CD4-positive, alpha-beta T cell (primary cell): Measurements from ENCODE around the gene GRIN3A. TPM values are rescaled to one million over a fixed set of nuclear protein-coding genes. Genes with fewer than 3 reads are reported as not detected.
A peak's percentile ranks its signal among the peaks of the same experiment; 100 is the strongest.
"Not testable (repeated sequence)": the region's sequence is repeated elsewhere in the genome, so short reads cannot be mapped to it uniquely, and the experiment has no call there.

ENCODE experiments used
- ATAC-seq: fragments of 200-7000 bp; cut with Tn5 transposase; one replicate; pipeline ENCODE4 v1.10.0; 2022; ENCODE audit warnings: mild to moderate bottlenecking; ENCODE audit not compliant: poor library complexity
- CTCF ChIA-PET: fragments of 350-600 bp; sonication (Branson Sonifier 250); formaldehyde crosslinking; loops from one replicate; lab custom pipeline; 2021; ENCODE audit warnings: antibody characterized with exemption, inconsistent platforms; lab: Charles Lee
- POLR2A ChIA-PET: fragments of 350-600 bp; sonication (Branson Sonifier 250); formaldehyde crosslinking; loops from one replicate; lab custom pipeline; 2021; ENCODE audit warnings: antibody characterized with exemption, inconsistent platforms; lab: Charles Lee
- DNase-seq, 14 experiments: peaks; one replicate each; pipeline ENCODE4 v3.0.0-alpha.2; 2013 to 2020; ENCODE audit warnings: mixed read lengths in 2 of 14
- H3K27ac ChIP-seq, 2 donors: one replicate each; pipeline versions ENCODE4 v1.5.1 to v1.7.0; 2013; ENCODE audit warnings: low read length in 2 of 2, low read depth in 1 of 2, mild to moderate bottlenecking in 1 of 2
- H3K27me3 ChIP-seq, 2 experiments: 1 replicate in 1 of 2; 2 replicates in 1 of 2; pipeline versions ENCODE4 v1.6.1 to v1.7.0; 2013; ENCODE audit warnings: low read length in 2 of 2, control low read depth in 1 of 2, mild to moderate bottlenecking in 1 of 2, moderate library complexity in 1 of 2; ENCODE audit not compliant: insufficient read depth in 2 of 2, control insufficient read depth in 1 of 2
- H3K36me3 ChIP-seq: one replicate; pipeline ENCODE4 v1.6.1; 2013; ENCODE audit warnings: low read length, control low read depth; ENCODE audit not compliant: insufficient read depth
- H3K4me1 ChIP-seq: one replicate; pipeline ENCODE4 v1.6.1; 2013; ENCODE audit warnings: low read length, control low read depth; ENCODE audit not compliant: insufficient read depth
- H3K4me3 ChIP-seq: one replicate; pipeline ENCODE4 v1.5.1; 2013; ENCODE audit warnings: mild to moderate bottlenecking, low read length, moderate library complexity
- H3K9me3 ChIP-seq, 2 experiments: 1 replicate in 1 of 2; 2 replicates in 1 of 2; pipeline versions ENCODE4 v1.6.1 to v1.7.0; 2013; ENCODE audit warnings: low read length in 2 of 2, mild to moderate bottlenecking in 2 of 2, control low read depth in 1 of 2, moderate library complexity in 1 of 2; ENCODE audit not compliant: control insufficient read depth in 1 of 2, insufficient read depth in 1 of 2
- H3K27ac Mint-ChIP-seq: one replicate; pipeline ENCODE4 v1.8.0; 2020; ENCODE audit warnings: mixed read lengths
- H3K27me3 Mint-ChIP-seq: one replicate; pipeline ENCODE4 v1.8.0; 2021; ENCODE audit warnings: mixed read lengths
- H3K36me3 Mint-ChIP-seq: one replicate; pipeline ENCODE4 v1.8.0; 2021; ENCODE audit warnings: low read depth, mixed read lengths
- H3K4me1 Mint-ChIP-seq: one replicate; pipeline ENCODE4 v1.8.0; 2021; ENCODE audit warnings: low read depth, mixed read lengths
- H3K4me3 Mint-ChIP-seq: one replicate; pipeline ENCODE4 v1.8.0; 2020; ENCODE audit warnings: mild to moderate bottlenecking, mixed read lengths
- H3K9me3 Mint-ChIP-seq: one replicate; pipeline ENCODE4 v1.8.0; 2020; ENCODE audit warnings: mixed read lengths
- intact Hi-C, 2 experiments: fragments of 100-400 bp; cut with DNase I in 1 of 2; cut with micrococcal nuclease in 1 of 2; formaldehyde crosslinking; loops; one replicate each; pipeline versions ENCODE4 v1.15.1 to v1.9.0; 2023 to 2025; cut with DNase I, micrococcal nuclease
- total RNA-seq, 174 experiments: library from RNA in 2 of 174; stranded (reverse) in 2 of 174; gene quantifications; one replicate each; pipeline ENCODE4 v1.2.3 and lab custom pipeline; 2021 to 2026
- TF ChIP-seq, protein P1 (sequence below): fragments of 200-600 bp; IDR thresholded peaks from one replicate; pipeline ENCODE4 v1.8.0; 2022; ENCODE audit warnings: antibody characterized with exemption, mild to moderate bottlenecking

Gene GRIN3A
- total RNA-seq, 2 experiments from 2014 or later, result 0.03 TPM; not detected in 1

DNA sequence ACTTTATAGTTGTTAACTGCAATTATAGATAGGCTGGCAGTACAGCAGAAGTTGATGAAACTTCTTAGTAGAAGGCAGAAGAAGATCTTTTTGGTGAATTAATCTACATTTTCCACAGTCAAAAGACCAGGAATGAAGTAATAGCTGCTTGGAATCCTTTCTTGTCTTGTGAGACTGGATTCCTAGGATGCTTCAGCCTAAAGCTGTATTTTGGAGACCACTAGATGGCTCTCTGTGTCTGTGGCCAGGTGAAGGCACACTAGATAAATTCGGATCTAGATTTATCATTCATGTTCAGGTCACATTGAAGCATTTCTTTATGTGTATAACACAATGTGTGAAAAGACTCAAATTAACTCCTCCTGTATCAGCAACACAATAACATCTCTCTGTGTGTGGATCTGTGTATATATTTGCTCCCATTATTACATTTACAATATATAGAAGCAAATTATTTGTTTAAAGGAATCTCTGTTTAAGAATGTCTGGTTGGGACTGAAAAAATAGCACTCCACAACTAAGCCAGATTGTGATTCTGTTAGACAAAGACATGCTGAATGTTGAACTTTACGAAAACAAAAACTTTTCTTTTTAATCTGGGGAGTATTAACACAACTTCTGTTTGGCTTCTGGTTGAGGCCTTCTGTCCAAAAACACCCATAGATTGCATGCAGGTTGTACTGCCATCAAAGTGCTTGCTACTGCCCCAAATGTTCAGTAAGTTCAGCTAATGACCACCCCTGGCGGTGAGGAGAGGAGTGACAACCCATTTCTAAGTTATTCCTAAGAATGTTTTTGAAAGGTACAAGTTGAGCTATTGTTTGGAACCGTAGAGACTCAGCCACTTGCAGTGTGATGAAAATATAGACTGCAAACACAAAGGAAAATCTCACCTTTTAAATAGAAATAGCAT, 10.6 kb downstream of the GRIN3A start:
- intact Hi-C loops, result loop anchor here in 1 of 2 experiments (10.0 kb wide), 1 partner anchor 263 kb away; no protein-coding TSS in a partner anchor

DNA sequence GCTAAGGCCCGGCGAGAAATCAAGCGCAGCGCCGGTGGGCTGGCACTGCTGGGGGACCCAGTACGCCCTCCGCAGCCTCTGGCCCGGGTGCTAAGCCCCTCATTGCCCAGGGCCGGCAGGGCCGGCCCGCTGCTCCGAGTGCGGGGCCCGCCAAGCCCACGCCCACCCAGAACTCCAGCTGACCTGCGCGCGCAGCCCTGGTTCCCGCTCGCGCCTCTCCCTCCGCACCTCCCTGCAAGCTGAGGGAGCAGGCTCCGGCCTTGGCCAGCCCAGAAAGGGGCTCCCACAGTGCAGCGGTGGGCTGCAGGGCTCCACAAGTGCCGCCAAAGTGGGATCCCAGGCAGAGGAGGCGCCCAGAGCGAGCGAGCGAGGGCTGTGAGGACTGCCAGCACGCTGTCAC, 14.2 kb downstream of the GRIN3A start:
- H3K4me3 Mint-ChIP-seq, H3K27ac ChIP-seq, H3K4me3 ChIP-seq, H3K4me1 Mint-ChIP-seq, ATAC-seq, H3K27me3 ChIP-seq, H3K4me1 ChIP-seq, H3K9me3 Mint-ChIP-seq, DNase-seq, H3K36me3 ChIP-seq, H3K9me3 ChIP-seq, H3K27ac Mint-ChIP-seq, H3K36me3 Mint-ChIP-seq, H3K27me3 Mint-ChIP-seq, POLR2A ChIA-PET, CTCF ChIA-PET: not testable (repeated sequence)
- intact Hi-C loops, result loop anchor here in 1 of 2 experiments (10.0 kb wide), 1 partner anchor 259 kb away; no protein-coding TSS in a partner anchor

More for the DNA sequence above, 10.6 kb downstream of the GRIN3A start:
- Histone ChIP-seq H3K27ac (no peak overlapping the region), H3K4me3 (no peak overlapping the region), H3K27me3 (peaks cover 0 to 4% of the 10 kb centered on the region in 2 experiments), H3K4me1 (no peaks in the 10 kb centered on the region), H3K36me3 (no peaks in the 10 kb centered on the region), H3K9me3 (no peaks in the 10 kb centered on the region)
- CTCF ChIA-PET, result no interaction called here
- no peaks in the 10 kb centered on the region for H3K4me1 Mint-ChIP-seq
- no peak overlapping the region for H3K4me3 Mint-ChIP-seq
- DNase-seq, result peak in 4 of 14 experiments; percentile 7 to 36 (median 16)
- H3K36me3 Mint-ChIP-seq, result no peaks in the 10 kb centered on the region
- POLR2A ChIA-PET, result no interaction called here
- TF ChIP-seq, protein P1, sequence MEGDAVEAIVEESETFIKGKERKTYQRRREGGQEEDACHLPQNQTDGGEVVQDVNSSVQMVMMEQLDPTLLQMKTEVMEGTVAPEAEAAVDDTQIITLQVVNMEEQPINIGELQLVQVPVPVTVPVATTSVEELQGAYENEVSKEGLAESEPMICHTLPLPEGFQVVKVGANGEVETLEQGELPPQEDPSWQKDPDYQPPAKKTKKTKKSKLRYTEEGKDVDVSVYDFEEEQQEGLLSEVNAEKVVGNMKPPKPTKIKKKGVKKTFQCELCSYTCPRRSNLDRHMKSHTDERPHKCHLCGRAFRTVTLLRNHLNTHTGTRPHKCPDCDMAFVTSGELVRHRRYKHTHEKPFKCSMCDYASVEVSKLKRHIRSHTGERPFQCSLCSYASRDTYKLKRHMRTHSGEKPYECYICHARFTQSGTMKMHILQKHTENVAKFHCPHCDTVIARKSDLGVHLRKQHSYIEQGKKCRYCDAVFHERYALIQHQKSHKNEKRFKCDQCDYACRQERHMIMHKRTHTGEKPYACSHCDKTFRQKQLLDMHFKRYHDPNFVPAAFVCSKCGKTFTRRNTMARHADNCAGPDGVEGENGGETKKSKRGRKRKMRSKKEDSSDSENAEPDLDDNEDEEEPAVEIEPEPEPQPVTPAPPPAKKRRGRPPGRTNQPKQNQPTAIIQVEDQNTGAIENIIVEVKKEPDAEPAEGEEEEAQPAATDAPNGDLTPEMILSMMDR, result peak; percentile 47
- H3K27me3 Mint-ChIP-seq, result peaks cover 10% of the 10 kb centered on the region
- no peak for ATAC-seq
- no peaks in the 10 kb centered on the region for H3K9me3 Mint-ChIP-seq
- no peak overlapping the region for H3K27ac Mint-ChIP-seq

DNA sequence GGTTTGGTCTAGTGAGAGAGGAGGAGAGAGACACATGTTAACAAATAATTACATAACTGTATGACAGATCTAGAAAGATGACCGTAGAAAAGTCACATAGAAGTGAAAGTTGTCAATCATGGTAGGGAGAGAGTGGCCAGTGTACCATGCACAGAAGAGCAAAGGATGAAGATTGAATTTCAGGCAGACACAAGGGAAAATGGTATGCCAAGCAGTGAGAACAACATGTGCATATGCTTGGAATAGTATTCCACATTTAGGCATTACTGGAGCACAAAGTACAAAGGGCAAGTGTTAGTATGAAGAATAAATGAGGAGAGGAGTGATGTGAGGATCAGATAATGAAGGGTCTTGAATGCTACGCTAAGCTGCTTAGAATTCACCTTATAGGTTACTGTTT, 20.3 kb downstream of the GRIN3A start:
- H3K27me3 Mint-ChIP-seq, result peaks cover 19% of the 10 kb centered on the region
- CTCF ChIA-PET, result no interaction called here
- Histone ChIP-seq H3K27me3 (no peaks in the 10 kb centered on the region), H3K4me3 (no peak overlapping the region), H3K4me1 (no peaks in the 10 kb centered on the region), H3K36me3 (no peaks in the 10 kb centered on the region), H3K9me3 (no peaks in the 10 kb centered on the region), H3K27ac (no peak overlapping the region)
- H3K36me3 Mint-ChIP-seq, result no peaks in the 10 kb centered on the region
- H3K4me3 Mint-ChIP-seq, result no peak overlapping the region
- H3K9me3 Mint-ChIP-seq, result no peaks in the 10 kb centered on the region
- intact Hi-C loops, result no loop called here
- no peak for ATAC-seq
- H3K27ac Mint-ChIP-seq, result no peak overlapping the region
- no peaks in the 10 kb centered on the region for H3K4me1 Mint-ChIP-seq
- TF ChIP-seq, protein P1, result no peak
- POLR2A ChIA-PET, result no interaction called here
- no peak for DNase-seq
